Measurements from ENCODE around the gene GOPC. TPM values are rescaled to one million over a fixed set of nuclear protein-coding genes. Genes with fewer than 3 reads are reported as not detected.

GOPC gene
- total RNA-seq, 1 experiment from 2014 or later, result 18.7 TPM

DNA sequence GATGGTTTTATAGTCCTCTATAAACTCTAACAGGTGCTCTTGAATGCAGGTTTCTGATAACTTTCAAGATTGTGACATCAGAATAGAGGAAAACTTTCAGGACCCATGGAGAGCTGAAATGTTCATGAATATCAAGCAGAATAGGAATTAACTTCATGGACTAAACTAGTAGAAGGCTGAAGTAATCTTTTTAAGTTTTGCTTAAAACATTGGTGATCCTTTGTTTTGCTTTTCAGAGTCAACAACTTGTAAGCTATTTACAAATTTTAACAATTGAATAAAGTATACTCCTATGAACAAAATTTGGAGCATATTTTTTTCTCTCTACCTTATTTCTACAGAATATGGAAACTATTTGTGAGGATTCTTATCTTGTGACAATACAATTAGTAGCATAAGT, 25.2 kb upstream of the GOPC start:
- no peak overlapping the region for H3K4me3 Mint-ChIP-seq
- ChIA-PET POLR2A (no interaction called here), CTCF (no interaction called here)
- H3K9me3 Mint-ChIP-seq, result peaks cover 73% of the 10 kb centered on the region
- no peak overlapping the region for H3K27ac Mint-ChIP-seq
- no peaks in the 10 kb centered on the region for H3K4me1 Mint-ChIP-seq
- ATAC-seq, result no peak
- no peak for DNase-seq (ENCODE audit: low spot score)
- H3K27me3 Mint-ChIP-seq (ENCODE audit: low read depth), result peaks cover 2% of the 10 kb centered on the region; the same call in 1 of the 2 replicates
- no peak for TF ChIP-seq GABPB1 (CRISPR knock-in tag; IDR thresholded peaks at IDR 0.05)
- no peak for TF ChIP-seq NR1H2 (CRISPR knock-in tag; IDR thresholded peaks at IDR 0.05)
- TF ChIP-seq MXD4 (CRISPR knock-in tag; IDR thresholded peaks at IDR 0.05; ENCODE audit: borderline replicate concordance), result no peak
- no peak for TF ChIP-seq JAZF1 (CRISPR knock-in tag; IDR thresholded peaks at IDR 0.05)
- TF ChIP-seq ZNF671 (CRISPR knock-in tag; IDR thresholded peaks at IDR 0.05), result no peak
- no peak for TF ChIP-seq ZNF232 (CRISPR knock-in tag; IDR thresholded peaks at IDR 0.05)
- no peak for TF ChIP-seq ERG (CRISPR knock-in tag; IDR thresholded peaks at IDR 0.05)
- TF ChIP-seq PRRX2 (CRISPR knock-in tag; IDR thresholded peaks at IDR 0.05), result no peak
- no peak for TF ChIP-seq IRF1 (CRISPR knock-in tag; IDR thresholded peaks at IDR 0.05)
- no peak for TF ChIP-seq ZNF425 (CRISPR knock-in tag; conservative IDR thresholded peaks at IDR 0.05)
- no peak for TF ChIP-seq OVOL2 (CRISPR knock-in tag; IDR thresholded peaks at IDR 0.05; ENCODE audit: borderline replicate concordance)
- TF ChIP-seq NR3C1 (CRISPR knock-in tag; conservative IDR thresholded peaks at IDR 0.05; ENCODE audit: low read depth), result no peak
- no peak for TF ChIP-seq ZNF219 (CRISPR knock-in tag; IDR thresholded peaks at IDR 0.05; ENCODE audit: borderline replicate concordance)
- TF ChIP-seq MLX (CRISPR knock-in tag; IDR thresholded peaks at IDR 0.05), result no peak
- TF ChIP-seq TEAD4 (CRISPR knock-in tag; IDR thresholded peaks at IDR 0.05), result no peak
- no peak for TF ChIP-seq ATF6 (CRISPR knock-in tag; IDR thresholded peaks at IDR 0.05)
- TF ChIP-seq AR (CRISPR knock-in tag; IDR thresholded peaks at IDR 0.05), result no peak
- peaks cover 71% of the 10 kb centered on the region for H3K36me3 Mint-ChIP-seq
